Neutrophil (primary cell): ENCODE results near the gene KRTAP10-3.

Experiments used
- H3K27ac ChIP-seq: fragments of 200-600 bp; sonication (generic); 2 replicates; pipeline ENCODE4 v1.5.1; 2016; ENCODE audit warnings: mild to moderate bottlenecking, moderate library complexity
- H3K27me3 ChIP-seq: fragments of 200-600 bp; sonication (generic); 2 replicates; pipeline ENCODE4 v1.6.0; 2016; ENCODE audit warnings: mild to moderate bottlenecking
- H3K36me3 ChIP-seq: fragments of 200-600 bp; sonication (generic); 2 replicates; pipeline ENCODE4 v1.5.1; 2017
- H3K4me1 ChIP-seq, 2 experiments: fragments of 200-600 bp in 1 of 2; sonication (generic) in 1 of 2; 1 replicate in 1 of 2; 2 replicates in 1 of 2; pipeline versions ENCODE4 v1.5.1 to v1.6.1; 2013 to 2016; ENCODE audit warnings: low read depth in 1 of 2, low read length in 1 of 2, mild to moderate bottlenecking in 1 of 2, moderate library complexity in 1 of 2; ENCODE audit not compliant: control insufficient read depth in 1 of 2, insufficient read depth in 1 of 2
- H3K4me3 ChIP-seq, 2 experiments: fragments of 200-600 bp in 1 of 2; sonication (generic) in 1 of 2; 1 replicate in 1 of 2; 2 replicates in 1 of 2; pipeline ENCODE4 v1.5.1; 2013 to 2016; ENCODE audit warnings: low read depth in 1 of 2, low read length in 1 of 2, mild to moderate bottlenecking in 1 of 2, moderate library complexity in 1 of 2
- H3K9me3 ChIP-seq: fragments of 200-600 bp; sonication (generic); 2 replicates; pipeline ENCODE4 v1.5.1; 2016
- CTCF ChIP-seq: fragments of 200-600 bp; sonication (generic); IDR thresholded peaks from 2 replicates; pipeline ENCODE4 v1.5.1; 2016; ENCODE audit warnings: antibody characterized with exemption

KRTAP10-3 gene

GRCh38 chr21:44526096-44526997 lies 32.2 kb downstream of the KRTAP10-3 start:
- Histone ChIP-seq H3K9me3 (no peaks in the 10 kb centered on the region), H3K27me3 (no peaks in the 10 kb centered on the region), H3K4me1 (no peaks in the 10 kb centered on the region), H3K4me3 (no peak overlapping the region), H3K36me3 (no peaks in the 10 kb centered on the region), H3K27ac (no peak overlapping the region)
- no peak for TF ChIP-seq CTCF

GRCh38 chr21:44525391-44526095 lies 33.1 kb downstream of the KRTAP10-3 start:
- no peaks in the 10 kb centered on the region for H3K36me3 ChIP-seq
- no peak for TF ChIP-seq CTCF
- H3K9me3 ChIP-seq: no peaks in the 10 kb centered on the region
- no peaks in the 10 kb centered on the region for H3K4me1 ChIP-seq
- H3K27ac ChIP-seq: no peak overlapping the region
- no peaks in the 10 kb centered on the region for H3K27me3 ChIP-seq
- H3K4me3 ChIP-seq: no peak overlapping the region

- Histone ChIP-seq H3K36me3 (no peaks in the 10 kb centered on the region), H3K27me3 (no peaks in the 10 kb centered on the region), H3K27ac (no peak overlapping the region), H3K4me1 (no peaks in the 10 kb centered on the region), H3K9me3 (no peaks in the 10 kb centered on the region), H3K4me3 (no peak overlapping the region)
- no peak for TF ChIP-seq CTCF
Measured at GRCh38 chr21:44524414-44525371, 33.9 kb downstream of the KRTAP10-3 start.

- no peaks in the 10 kb centered on the region for H3K4me1 ChIP-seq
- no peak overlapping the region for H3K4me3 ChIP-seq
- no peak for TF ChIP-seq CTCF
- H3K27me3 ChIP-seq: no peaks in the 10 kb centered on the region
- H3K9me3 ChIP-seq: no peaks in the 10 kb centered on the region
- no peak overlapping the region for H3K27ac ChIP-seq
- H3K36me3 ChIP-seq: no peaks in the 10 kb centered on the region
Measured at GRCh38 chr21:44523567-44524413, 34.8 kb downstream of the KRTAP10-3 start.
